Skeletal muscle cell (primary cell): Measurements from ENCODE around the gene CKMT1A.
"Not testable (repeated sequence)": the region's sequence is repeated elsewhere in the genome, so short reads cannot be mapped to it uniquely, and the experiment has no call there.

ENCODE experiments used
- DNase-seq: peaks from one replicate; pipeline ENCODE4 v3.0.0-alpha.2; 2010; ENCODE audit warnings: low read depth
- H3K4me3 ChIP-seq: 2 replicates; pipeline ENCODE4 v1.5.1; 2011; ENCODE audit warnings: low read depth, mild to moderate bottlenecking, control low read depth, low read length, moderate library complexity

Gene CKMT1A

DNA sequence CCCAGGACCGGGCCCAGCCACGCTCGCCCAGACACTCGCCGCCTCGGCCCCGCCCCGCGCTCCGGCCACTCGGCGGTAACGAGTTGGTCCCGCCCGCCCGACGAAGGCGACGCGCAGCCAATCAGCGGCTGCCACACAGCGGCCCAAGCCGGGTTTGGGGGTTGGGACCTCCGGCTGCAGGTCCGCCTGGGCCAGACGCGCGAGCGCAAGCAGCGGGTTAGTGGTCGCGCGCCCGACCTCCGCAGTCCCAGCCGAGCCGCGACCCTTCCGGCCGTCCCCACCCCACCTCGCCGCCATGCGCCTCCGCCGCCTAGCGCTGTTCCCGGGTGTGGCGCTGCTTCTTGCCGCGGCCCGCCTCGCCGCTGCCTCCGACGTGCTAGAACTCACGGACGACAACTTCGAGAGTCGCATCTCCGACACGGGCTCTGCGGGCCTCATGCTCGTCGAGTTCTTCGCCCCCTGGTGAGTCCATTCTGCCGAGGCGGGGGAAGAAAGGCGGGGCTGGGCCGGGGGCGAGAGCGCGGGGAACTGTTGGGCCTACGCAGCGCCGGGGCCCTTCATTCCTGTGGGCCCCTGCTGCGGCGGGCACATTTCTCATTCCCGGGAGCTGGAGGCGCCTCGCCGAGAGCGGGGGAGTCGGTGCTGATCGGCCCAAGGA is 52.7 kb downstream of the CKMT1A start, which contains the start of gene PDIA3:
PDIA3 (plus strand) TSS at position 194 of the 658 bp plus-strand sequence; CDS start at position 296, 102 bp downstream.
- DNase-seq = peak; percentile 69
- H3K4me3 ChIP-seq = peak within 1 kb of the TSS; percentile 78

GRCh38 chr15:43746903-43747309 is 53.2 kb downstream of the CKMT1A start:
- not testable (repeated sequence) for DNase-seq
- peak overlapping the region; percentile 78 for H3K4me3 ChIP-seq

- H3K4me3 ChIP-seq = peak overlapping the region; percentile 78
- no peak for DNase-seq
These were observed 54.7 kb downstream of the CKMT1A start for GRCh38 chr15:43748376-43748775.
